Spleen (tissue), 11 donors: ENCODE data around the gene RSF1. TPM values are rescaled to one million over a fixed set of nuclear protein-coding genes. Genes with fewer than 3 reads are reported as not detected.
A peak's percentile ranks its signal among the peaks of the same experiment; 100 is the strongest.

Experiments used
- DNase-seq: peaks from one replicate; pipeline ENCODE4 v3.0.0-alpha.2; 2020
- H3K27ac ChIP-seq, 8 donors: fragments of 200-600 bp; sonication (generic) in 7 of 8; 1 replicate in 4 of 8; 2 replicates in 4 of 8; pipeline versions ENCODE4 v1.5.0 to v1.8.0; 2016 to 2021; ENCODE audit warnings: inconsistent platforms in 4 of 8, mild to moderate bottlenecking in 4 of 8, moderate library complexity in 1 of 8
- H3K27me3 ChIP-seq, 7 donors: fragments of 200-600 bp; sonication (generic) in 6 of 7; replicated peaks in 1 of 7; 1 replicate in 4 of 7; 2 replicates in 3 of 7; pipeline versions ENCODE4 v1.5.0 to v1.8.0; 2016 to 2021; ENCODE audit warnings: inconsistent platforms in 3 of 7, mild to moderate bottlenecking in 1 of 7
- H3K36me3 ChIP-seq, 6 donors: fragments of 200-600 bp; sonication (generic) in 5 of 6; 1 replicate in 4 of 6; 2 replicates in 2 of 6; pipeline versions ENCODE4 v1.5.0 to v1.8.0; 2016 to 2021; ENCODE audit warnings: inconsistent platforms in 2 of 6
- H3K4me1 ChIP-seq, 6 donors: fragments of 200-600 bp; sonication (generic) in 5 of 6; 1 replicate in 3 of 6; 2 replicates in 3 of 6; pipeline versions ENCODE4 v1.5.0 to v1.8.0; 2016 to 2021; ENCODE audit warnings: inconsistent platforms in 3 of 6
- H3K4me3 ChIP-seq, 8 donors: fragments of 200-600 bp; sonication (generic) in 7 of 8; 1 replicate in 4 of 8; 2 replicates in 4 of 8; pipeline versions ENCODE4 v1.5.0 to v1.8.0; 2016 to 2021; ENCODE audit warnings: inconsistent platforms in 4 of 8, mild to moderate bottlenecking in 4 of 8, moderate library complexity in 2 of 8
- H3K9me3 ChIP-seq, 8 donors: fragments of 200-600 bp; sonication (generic) in 7 of 8; 1 replicate in 4 of 8; 2 replicates in 4 of 8; pipeline versions ENCODE4 v1.5.0 to v1.8.0; 2016 to 2021; ENCODE audit warnings: inconsistent platforms in 4 of 8
- POLR2A ChIP-seq, 3 donors: fragments of 450-650 bp; IDR thresholded peaks; one replicate each; pipeline ENCODE4 v1.5.1; 2017; ENCODE audit warnings: antibody characterized with exemption in 3 of 3, mild to moderate bottlenecking in 1 of 3
- POLR2AphosphoS5 ChIP-seq, 3 donors: sonication (generic); formaldehyde crosslinking; IDR thresholded peaks; one replicate each; pipeline ENCODE4 v1.5.1; 2017; ENCODE audit warnings: antibody characterized with exemption in 3 of 3
- WGBS, 5 donors: extraction: QIAGEN DNeasy Blood & Tissue Kit in 3 of 5; methylation state at CpG; one replicate each; pipeline versions ENCODE4 v1.1.5 to v1.1.7; 2013 to 2018; 5-methylcytosine and 5-hydroxymethylcytosine counted together
- intact Hi-C: fragments of 100-400 bp; cut with DNase I; formaldehyde crosslinking; loops from one replicate; pipeline ENCODE4 v1.15.0; 2023; ENCODE audit warnings: low total_unique reads
- polyA plus RNA-seq, 3 donors: library from polyadenylated mRNA; stranded (reverse); fragments of 200-250 nt; gene quantifications; one replicate each; pipeline ENCODE4 v1.2.1, GENCODE V29; 2013
- total RNA-seq, 7 donors: library from RNA; depleted of rRNA in 3 of 7; stranded (reverse); fragments of >200 nt in 3 of 7; fragmentation: NEBNext Ultra II Directional in 4 of 7; extraction: Animal tissue kit (Norgen Biotek cat#: 25700) in 4 of 7; gene quantifications; one replicate each; pipeline versions ENCODE4 v1.1.0 to v1.2.1, GENCODE V29; 2016 to 2021
- TF ChIP-seq, protein P1 (sequence below), 11 experiments: fragments of 200-600 bp in 7 of 11; fragments of 450-650 bp in 4 of 11; sonication (generic) in 4 of 11; IDR thresholded peaks in 8 of 11; conservative IDR thresholded peaks in 3 of 11; 1 replicate in 7 of 11; 2 replicates in 4 of 11; pipeline versions ENCODE4 v1.4.0 to v1.8.0; 2016 to 2021; ENCODE audit warnings: antibody characterized with exemption in 11 of 11, inconsistent platforms in 4 of 11, mild to moderate bottlenecking in 1 of 11
- donor health status: healthy with polysubstance abuse.
- donor health status: DM: no; HTN: no; CAD: no; lungs with moderate emphysema.
- donor health status: DM: no; HTN: no; CAD: no.
- donor health status: Bipolar disorder and iron deficiency.
- donor health status: healthy.
- donor health status: DM: no; HTN: no; CAD: no.
- donor health status: DM: yes; HTN: yes; CAD: no.

RSF1 gene
- total and polyA plus RNA-seq, 10 donors, result 6.1 to 82.1 (median 65.0) TPM

DNA sequence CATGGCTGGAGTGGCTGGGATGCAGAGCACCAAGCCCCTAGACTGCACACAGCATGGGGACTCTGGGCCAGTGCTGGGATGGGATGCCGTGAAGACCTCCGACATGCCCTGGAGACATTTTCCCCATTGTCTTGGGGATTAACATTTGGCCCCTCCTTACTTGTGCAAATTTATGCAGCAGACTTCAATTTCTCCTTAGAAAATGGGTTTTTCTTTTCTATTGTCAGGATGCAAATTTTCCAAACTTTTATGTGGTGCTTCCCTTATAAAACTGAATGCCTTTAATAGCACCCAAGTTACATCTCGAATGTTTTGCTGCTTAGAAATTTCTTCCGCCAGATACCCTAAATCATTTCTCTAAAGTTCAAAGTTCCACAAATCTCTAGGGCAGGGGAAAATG, 29.2 kb downstream of the RSF1 start:
- DNase-seq, result no peak
- Histone ChIP-seq H3K27me3 (no peaks in the 10 kb centered on the region), H3K36me3 (peaks cover 0 to 41% (median 2%) of the 10 kb centered on the region in 6 donors), H3K9me3 (peaks cover 0 to 11% (median 3%) of the 10 kb centered on the region in 8 donors), H3K27ac (no peak overlapping the region), H3K4me1 (peaks cover 4 to 75% (median 11%) of the 10 kb centered on the region in 6 donors), H3K4me3 (no peak overlapping the region)
- WGBS, 5 donors, result 96 to 99% (median 98%) methylated on average over 4 of the region's 4 CpGs
- intact Hi-C loops, result no loop called here
- no peak for TF ChIP-seq POLR2AphosphoS5 (IDR thresholded peaks at IDR 0.05)
- no peak for TF ChIP-seq POLR2A (IDR thresholded peaks at IDR 0.05)
- TF ChIP-seq, protein P1, sequence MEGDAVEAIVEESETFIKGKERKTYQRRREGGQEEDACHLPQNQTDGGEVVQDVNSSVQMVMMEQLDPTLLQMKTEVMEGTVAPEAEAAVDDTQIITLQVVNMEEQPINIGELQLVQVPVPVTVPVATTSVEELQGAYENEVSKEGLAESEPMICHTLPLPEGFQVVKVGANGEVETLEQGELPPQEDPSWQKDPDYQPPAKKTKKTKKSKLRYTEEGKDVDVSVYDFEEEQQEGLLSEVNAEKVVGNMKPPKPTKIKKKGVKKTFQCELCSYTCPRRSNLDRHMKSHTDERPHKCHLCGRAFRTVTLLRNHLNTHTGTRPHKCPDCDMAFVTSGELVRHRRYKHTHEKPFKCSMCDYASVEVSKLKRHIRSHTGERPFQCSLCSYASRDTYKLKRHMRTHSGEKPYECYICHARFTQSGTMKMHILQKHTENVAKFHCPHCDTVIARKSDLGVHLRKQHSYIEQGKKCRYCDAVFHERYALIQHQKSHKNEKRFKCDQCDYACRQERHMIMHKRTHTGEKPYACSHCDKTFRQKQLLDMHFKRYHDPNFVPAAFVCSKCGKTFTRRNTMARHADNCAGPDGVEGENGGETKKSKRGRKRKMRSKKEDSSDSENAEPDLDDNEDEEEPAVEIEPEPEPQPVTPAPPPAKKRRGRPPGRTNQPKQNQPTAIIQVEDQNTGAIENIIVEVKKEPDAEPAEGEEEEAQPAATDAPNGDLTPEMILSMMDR (IDR thresholded peaks at IDR 0.05 in 8 of 11, conservative IDR thresholded peaks at IDR 0.05 in 3 of 11), result no peak

DNA sequence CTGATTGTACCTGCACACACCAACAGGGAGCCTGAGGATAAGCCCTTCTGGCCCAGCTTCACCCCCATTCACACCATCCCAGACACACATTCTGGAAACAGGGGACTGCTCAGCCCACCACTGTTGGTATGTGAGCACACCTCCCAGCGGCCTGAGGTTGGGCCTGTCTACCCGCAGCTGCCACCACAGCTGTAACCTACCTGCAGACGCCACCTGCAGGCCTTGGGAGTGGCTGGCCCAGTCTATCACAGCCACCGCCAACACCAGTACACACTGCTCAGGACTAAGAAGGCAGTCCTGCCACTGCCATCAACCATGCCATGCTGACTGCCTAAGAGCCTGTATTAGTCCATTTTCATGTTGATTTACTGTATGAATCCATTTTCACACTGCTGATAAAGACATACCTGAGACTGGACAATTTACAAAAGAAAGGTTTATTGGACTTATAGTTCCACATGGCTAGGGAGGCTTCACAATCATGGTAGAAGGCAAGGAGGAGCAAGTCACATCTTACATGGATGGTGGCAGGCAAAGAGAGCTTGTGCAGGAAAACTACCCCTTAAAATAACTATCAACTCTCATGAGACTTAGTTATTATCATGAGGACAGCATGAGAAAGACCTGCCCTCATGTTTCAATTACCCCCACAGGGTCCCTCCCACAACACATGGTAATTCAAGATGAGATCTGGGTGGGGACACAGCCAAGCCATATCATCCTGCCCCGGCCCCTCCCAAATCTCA, 30.6 kb downstream of the RSF1 start:
- H3K27me3 ChIP-seq, result no peaks in the 10 kb centered on the region
- intact Hi-C loops, result no loop called here
- H3K36me3 ChIP-seq, result peaks cover 0 to 41% (median 2%) of the 10 kb centered on the region in 6 donors
- H3K27ac ChIP-seq, result no peak overlapping the region
- peak in 1 of 3 donors; percentile 28 for TF ChIP-seq POLR2AphosphoS5 (IDR thresholded peaks at IDR 0.05)
- TF ChIP-seq POLR2A (IDR thresholded peaks at IDR 0.05), result no peak
- H3K9me3 ChIP-seq, result peaks cover 0 to 11% (median 3%) of the 10 kb centered on the region in 8 donors
- peaks cover 4 to 72% (median 10%) of the 10 kb centered on the region in 6 donors for H3K4me1 ChIP-seq
- DNase-seq, result no peak
- H3K4me3 ChIP-seq, result no peak overlapping the region
- 91 to 100% (median 98%) methylated on average over 5 of the region's 5 CpGs for WGBS, 5 donors

DNA sequence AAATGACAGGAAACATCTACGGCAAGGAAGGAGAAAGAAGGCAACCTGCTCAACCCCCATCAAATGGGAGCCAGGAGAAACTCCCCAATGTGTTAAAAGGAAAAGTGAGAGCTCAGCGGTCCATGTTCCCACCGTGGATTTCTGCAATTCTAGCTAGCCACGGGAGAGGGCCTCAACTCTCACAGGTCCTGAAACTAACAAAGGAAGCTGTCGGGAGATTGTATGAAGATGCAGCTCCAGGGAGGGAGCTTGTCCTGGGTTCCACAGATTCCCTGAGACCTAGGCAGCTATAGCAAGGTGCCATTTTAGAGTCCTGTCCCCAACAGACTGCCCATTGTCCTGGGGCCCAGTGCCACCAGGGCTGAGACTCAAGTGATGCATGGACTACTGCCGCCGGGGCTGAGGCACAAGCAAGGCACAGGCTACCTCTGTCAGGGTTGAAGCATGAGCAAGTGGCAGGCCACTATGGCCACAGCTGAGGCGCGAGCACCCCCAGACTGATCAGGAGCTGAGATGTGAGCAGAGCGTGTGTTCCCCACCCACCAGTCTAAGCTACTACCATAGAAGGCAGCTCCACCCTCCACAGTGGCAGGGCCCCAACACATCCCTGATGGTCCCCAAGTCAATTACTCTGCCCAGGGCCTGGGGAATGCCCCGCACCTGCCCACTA, 31.3 kb downstream of the RSF1 start:
- DNase-seq, result no peak
- H3K4me1 ChIP-seq, result peaks cover 4 to 72% (median 10%) of the 10 kb centered on the region in 6 donors
- H3K27me3 ChIP-seq, result no peaks in the 10 kb centered on the region
- peaks cover 0 to 11% (median 3%) of the 10 kb centered on the region in 8 donors for H3K9me3 ChIP-seq
- H3K27ac ChIP-seq, result no peak overlapping the region
- peaks cover 0 to 41% (median 2%) of the 10 kb centered on the region in 6 donors for H3K36me3 ChIP-seq
- intact Hi-C loops, result no loop called here
- TF ChIP-seq POLR2AphosphoS5 (IDR thresholded peaks at IDR 0.05), result no peak
- no peak overlapping the region for H3K4me3 ChIP-seq
- 82 to 92% (median 87%) methylated on average over 8 to 11 of the region's 11 CpGs for WGBS, 5 donors

DNA sequence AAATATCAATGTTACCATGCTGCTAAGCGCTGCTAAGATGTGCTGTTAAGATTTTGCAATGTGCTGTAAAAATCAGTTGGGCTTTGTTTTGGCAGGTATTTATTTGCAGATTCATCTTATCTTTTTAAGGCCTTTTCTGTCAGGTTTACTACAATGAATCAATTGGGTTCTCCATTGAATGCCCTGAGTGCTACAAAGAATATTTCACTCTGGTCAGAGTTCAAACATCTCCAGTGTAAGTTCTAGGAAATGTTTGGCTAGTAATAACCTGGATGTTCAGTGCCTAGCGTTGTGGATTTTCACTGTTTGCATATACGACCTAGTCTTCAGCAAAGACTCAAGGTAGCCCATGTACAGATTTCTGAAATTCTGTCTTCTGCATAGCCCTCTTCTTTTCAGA, 36.0 kb downstream of the RSF1 start:
- intact Hi-C loops, result no loop called here
- Histone ChIP-seq H3K4me3 (no peak overlapping the region), H3K27me3 (no peaks in the 10 kb centered on the region), H3K4me1 (peaks cover 5 to 77% (median 29%) of the 10 kb centered on the region in 6 donors), H3K27ac (no peak overlapping the region), H3K36me3 (peaks cover 0 to 9% (median under 1%) of the 10 kb centered on the region in 6 donors), H3K9me3 (no peaks in the 10 kb centered on the region)
- no peak for DNase-seq
- no peak for TF ChIP-seq POLR2AphosphoS5 (IDR thresholded peaks at IDR 0.05)
- TF ChIP-seq, protein P1 (IDR thresholded peaks at IDR 0.05 in 8 of 11, conservative IDR thresholded peaks at IDR 0.05 in 3 of 11), result no peak
- no peak for TF ChIP-seq POLR2A (IDR thresholded peaks at IDR 0.05)
- WGBS, 5 donors, result 89 to 97% (median 96%) methylated on average over 3 of the region's 3 CpGs

DNA sequence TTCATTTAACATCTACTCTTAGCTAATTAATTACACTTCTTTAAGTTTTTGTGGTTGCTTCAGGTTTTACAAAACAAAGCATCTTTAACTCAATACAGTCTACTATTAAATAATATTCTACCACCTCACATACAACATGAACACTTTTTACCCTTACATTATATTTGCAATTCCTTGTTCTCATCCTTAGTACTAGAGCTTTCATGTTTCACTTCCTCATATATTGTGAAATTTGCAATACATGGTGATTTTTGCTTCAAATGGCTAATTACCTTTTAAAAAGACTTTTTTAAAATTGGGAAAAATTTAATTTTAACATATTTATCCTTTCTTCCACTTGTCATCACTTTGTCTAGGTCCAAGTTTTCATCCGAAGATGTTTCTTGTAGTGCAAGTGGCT, 37.5 kb downstream of the RSF1 start:
- no peak overlapping the region for H3K27ac ChIP-seq
- H3K27me3 ChIP-seq, result no peaks in the 10 kb centered on the region
- intact Hi-C loops, result no loop called here
- 92 to 100% (median 96%) methylated on average over 1 of the region's 1 CpG for WGBS, 5 donors
- H3K36me3 ChIP-seq, result peaks cover 0 to 7% (median 0%) of the 10 kb centered on the region in 6 donors
- no peak for TF ChIP-seq POLR2A (IDR thresholded peaks at IDR 0.05)
- no peak for TF ChIP-seq POLR2AphosphoS5 (IDR thresholded peaks at IDR 0.05)
- TF ChIP-seq, protein P1 (IDR thresholded peaks at IDR 0.05 in 8 of 11, conservative IDR thresholded peaks at IDR 0.05 in 3 of 11), result no peak
- peaks cover 4 to 75% (median 29%) of the 10 kb centered on the region in 6 donors for H3K4me1 ChIP-seq
- no peaks in the 10 kb centered on the region for H3K9me3 ChIP-seq
- no peak for DNase-seq
- no peak overlapping the region for H3K4me3 ChIP-seq
